KOPT-K1 (cell line): ENCODE measurements around the gene TARS2.

ENCODE experiments used
- H3K27ac ChIP-seq: fragments of 200-600 bp; sonication (generic); 2 replicates; pipeline ENCODE4 v1.5.1; 2016; ENCODE audit warnings: antibody characterized with exemption, mild to moderate bottlenecking, low read depth, low read length; ENCODE audit not compliant: poor library complexity, severe bottlenecking
- H3K36me3 ChIP-seq: fragments of 200-600 bp; sonication (generic); 2 replicates; pipeline ENCODE4 v1.5.1; 2017; ENCODE audit warnings: antibody characterized with exemption, mild to moderate bottlenecking, low read length, moderate library complexity; ENCODE audit not compliant: insufficient read depth
- H3K9me3 ChIP-seq: fragments of 200-600 bp; sonication (generic); 2 replicates; pipeline ENCODE4 v1.5.1; 2017; ENCODE audit warnings: antibody characterized with exemption, low read length, mild to moderate bottlenecking; ENCODE audit not compliant: insufficient read depth, poor library complexity, severe bottlenecking

TARS2 gene

DNA sequence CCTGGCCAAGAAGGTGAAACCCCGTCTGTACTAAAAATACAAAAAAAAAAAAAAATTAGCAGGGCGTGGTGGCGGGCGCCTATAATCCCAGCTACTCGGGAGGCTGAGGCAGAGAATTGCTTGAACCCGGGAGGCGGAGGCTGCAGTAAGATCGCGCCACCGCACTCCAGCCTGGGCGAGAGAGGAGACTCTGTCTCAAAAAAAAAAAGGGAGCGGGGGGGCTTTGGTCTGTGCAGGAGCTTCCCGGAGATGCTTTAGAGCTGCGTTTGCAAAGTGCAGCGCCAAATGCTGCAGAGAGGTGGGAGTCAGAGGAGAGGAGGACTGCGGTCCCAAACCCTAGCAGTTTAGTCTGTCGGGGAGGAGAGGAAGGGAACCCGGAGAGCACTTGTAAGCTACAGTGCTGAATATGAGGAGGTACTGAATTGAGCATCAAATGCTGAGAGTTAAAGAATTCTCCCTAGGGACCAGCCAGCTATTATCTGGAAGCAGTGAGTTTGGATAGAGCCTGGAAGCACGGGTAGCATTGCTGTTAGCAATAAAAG, 28.9 kb downstream of the TARS2 start:
- no peaks in the 10 kb centered on the region for H3K9me3 ChIP-seq
- no peak overlapping the region for H3K27ac ChIP-seq
- H3K36me3 ChIP-seq = no peaks in the 10 kb centered on the region

- Histone ChIP-seq H3K27ac (no peak overlapping the region), H3K9me3 (no peaks in the 10 kb centered on the region), H3K36me3 (no peaks in the 10 kb centered on the region)
Observed at GRCh38 chr1:150516616-150517015, 29.4 kb downstream of the TARS2 start.

DNA sequence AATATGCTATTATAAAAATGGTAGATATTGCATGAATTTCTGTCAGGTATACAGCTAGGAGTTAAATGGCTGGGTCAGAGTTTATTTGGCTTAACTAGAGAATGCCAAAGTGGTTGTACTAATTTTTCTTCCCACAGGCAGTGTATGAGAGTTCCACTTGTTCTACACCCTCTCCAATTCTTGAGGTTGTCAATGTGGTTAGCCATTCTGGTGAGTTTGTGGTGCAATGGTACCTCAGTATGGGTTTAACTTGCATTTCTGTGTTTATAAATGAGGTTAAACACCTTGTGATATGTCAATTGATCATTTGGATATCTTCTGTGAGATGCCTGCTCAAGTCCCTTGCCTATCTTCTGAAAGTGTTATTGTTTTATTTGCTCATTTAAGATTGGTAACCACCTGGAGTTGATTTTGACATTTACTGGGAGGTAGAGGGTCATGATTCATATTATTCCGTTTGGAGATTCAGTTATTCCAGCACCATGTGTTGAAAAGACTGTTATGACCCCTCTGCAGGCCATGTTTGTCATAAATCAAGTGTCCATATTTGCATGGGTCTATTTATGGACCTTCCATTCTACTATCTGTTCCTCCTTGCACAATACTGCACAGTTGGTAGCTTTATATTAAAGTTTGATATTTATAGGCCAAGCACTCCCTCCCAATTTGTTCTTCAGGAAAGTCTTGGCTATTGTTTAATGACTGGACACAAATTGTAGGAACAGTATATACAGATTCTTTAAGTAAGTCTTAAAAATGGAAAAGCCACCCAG, 34.2 kb downstream of the TARS2 start:
- no peaks in the 10 kb centered on the region for H3K36me3 ChIP-seq
- no peaks in the 10 kb centered on the region for H3K9me3 ChIP-seq
- H3K27ac ChIP-seq = no peak overlapping the region

DNA sequence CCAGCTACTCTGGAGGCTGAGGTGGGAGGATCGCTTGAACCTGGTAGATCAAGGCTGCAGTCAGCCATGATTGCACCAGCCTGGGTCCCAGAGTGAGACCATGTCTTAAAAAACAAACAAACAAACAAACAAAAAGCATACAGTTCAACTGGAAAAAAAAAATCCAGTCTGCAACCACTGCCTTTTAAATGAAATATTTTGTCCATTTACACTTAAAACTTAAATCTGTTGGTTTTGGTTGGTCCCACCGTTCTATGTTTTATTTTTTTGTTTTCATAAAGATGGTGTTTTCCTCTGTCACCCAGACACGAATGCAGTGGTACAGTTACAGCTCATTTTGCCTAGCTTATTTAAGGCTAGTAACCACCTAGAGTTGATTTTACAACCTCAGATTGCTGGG, 38.1 kb downstream of the TARS2 start:
- Histone ChIP-seq H3K27ac (no peak overlapping the region), H3K9me3 (no peaks in the 10 kb centered on the region), H3K36me3 (no peaks in the 10 kb centered on the region)

GRCh38 chr1:150528196-150528595, 41.0 kb downstream of the TARS2 start:
- Histone ChIP-seq H3K9me3 (no peaks in the 10 kb centered on the region), H3K27ac (no peak overlapping the region), H3K36me3 (no peaks in the 10 kb centered on the region)

- Histone ChIP-seq H3K9me3 (no peaks in the 10 kb centered on the region), H3K27ac (no peak overlapping the region), H3K36me3 (no peaks in the 10 kb centered on the region)
Observed at GRCh38 chr1:150529017-150529416, 41.8 kb downstream of the TARS2 start.

DNA sequence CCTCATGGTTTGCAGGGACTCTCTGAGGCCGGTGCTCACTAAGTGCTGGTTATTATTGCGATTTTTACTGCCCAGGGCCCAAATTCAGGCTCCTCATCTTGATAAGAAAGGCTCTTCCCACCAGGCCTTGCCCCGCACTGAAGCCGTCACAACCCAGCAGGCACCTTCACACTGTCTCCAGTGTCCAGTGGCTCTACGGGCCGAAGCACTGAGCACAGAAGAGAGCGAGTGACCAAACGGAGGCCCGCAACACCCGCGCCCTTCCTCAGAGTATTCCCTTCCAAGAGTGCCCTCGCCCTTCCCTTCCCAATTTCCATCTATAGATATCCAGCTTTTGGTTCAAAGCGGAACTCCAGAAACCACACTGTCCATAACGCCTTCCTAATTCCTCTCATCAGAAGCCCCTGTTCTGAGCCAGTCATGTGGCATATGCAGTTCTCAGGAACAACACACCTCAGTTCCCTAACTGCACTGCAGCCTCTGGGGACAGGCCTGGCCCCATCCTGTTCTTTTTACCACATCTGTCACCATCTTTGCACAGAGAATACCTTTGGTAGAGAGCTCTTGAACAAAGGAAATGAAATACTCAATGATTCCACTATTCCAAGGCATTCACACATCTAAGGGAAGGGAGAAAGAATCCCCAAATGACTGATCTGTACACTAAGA, 43.4 kb downstream of the TARS2 start:
- H3K27ac ChIP-seq = no peak overlapping the region
- H3K9me3 ChIP-seq = no peaks in the 10 kb centered on the region
- no peaks in the 10 kb centered on the region for H3K36me3 ChIP-seq

DNA sequence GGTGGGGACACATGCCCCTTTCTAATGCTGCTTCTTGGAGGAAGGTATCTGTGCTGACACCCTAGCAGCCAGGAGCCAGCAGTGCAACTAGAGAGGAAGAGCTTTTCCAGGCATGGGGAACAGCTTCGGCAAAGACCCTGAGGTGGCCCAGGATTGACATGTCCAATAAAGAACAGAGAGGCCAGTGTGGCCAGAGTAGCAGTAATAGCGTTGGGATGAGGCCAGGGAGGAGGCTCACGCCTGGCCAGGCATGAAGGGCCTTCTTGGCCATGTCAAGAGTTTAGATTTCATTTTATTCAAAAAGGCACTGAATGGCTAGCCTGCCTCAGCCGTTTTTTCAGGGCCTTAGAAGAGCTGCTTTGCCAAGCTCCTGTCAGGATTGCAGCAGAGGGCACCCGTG, 45.6 kb downstream of the TARS2 start:
- H3K27ac ChIP-seq = no peak overlapping the region
- H3K9me3 ChIP-seq = no peaks in the 10 kb centered on the region
- no peaks in the 10 kb centered on the region for H3K36me3 ChIP-seq

DNA sequence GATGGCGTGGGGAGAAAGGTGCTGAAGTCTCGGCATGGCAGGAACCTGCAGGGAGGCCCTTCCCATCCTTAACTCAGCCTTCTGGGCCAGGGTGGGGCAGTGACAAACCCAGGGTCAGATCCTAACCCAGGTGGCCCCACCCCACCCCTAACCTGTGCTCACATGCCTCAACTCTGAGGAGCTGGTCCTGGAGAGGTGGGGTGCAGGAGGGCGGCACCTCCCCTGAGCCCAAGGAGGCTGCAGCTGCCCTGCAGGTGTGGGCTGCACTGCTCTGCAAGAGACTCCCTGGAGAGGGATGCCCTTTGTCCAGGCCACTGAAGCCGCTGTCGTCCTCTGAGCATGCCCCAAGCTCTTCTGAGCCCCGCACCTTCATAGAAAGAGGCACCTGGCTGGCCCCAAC, 46.8 kb downstream of the TARS2 start:
- Histone ChIP-seq H3K36me3 (no peaks in the 10 kb centered on the region), H3K27ac (no peak overlapping the region), H3K9me3 (no peaks in the 10 kb centered on the region)

- no peaks in the 10 kb centered on the region for H3K36me3 ChIP-seq
- no peaks in the 10 kb centered on the region for H3K9me3 ChIP-seq
- no peak overlapping the region for H3K27ac ChIP-seq
Observed at GRCh38 chr1:150535511-150536287, 48.5 kb downstream of the TARS2 start.

DNA sequence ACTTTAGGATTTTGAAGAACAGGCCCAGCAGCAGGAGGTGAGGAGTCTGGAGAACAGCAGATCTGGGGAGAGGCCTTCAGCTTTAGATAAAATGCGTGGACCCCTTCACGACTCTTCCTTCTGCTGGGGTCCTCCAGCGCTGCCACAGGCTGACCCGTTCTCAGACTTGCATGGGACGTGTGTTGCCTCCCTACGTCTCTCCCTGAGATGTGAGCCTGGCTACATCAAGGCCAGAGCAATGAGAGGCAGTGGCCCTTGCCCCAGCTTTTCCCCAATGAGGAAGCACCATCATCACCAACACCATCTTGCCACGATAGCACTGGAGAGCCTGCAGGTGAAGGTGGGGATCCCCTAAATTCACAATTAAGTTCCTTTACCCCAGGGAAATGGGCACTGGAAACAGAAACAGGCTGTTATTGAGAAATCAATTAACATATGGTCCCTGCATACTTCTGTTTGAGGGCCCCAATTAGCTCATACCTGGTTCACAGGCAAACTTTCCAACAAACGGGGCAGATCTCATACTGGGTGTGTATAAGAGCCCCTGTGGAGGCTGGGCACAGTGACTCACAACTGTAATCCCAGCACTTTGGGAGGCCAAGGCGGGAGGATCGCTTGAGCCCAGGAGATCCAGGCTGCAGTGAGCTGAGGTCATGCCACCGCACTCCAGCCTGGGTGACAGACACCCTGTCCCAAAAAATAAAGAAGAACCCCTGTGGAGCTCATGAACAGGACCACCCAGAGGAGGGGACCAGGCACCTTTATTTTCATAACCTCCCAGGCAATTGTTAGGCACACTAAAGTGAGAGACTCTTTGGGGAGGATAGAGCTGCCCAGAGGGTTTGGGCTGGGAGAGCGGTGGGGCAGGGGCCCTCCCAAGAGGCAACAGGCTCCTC, 49.9 kb downstream of the TARS2 start:
- Histone ChIP-seq H3K27ac (no peak overlapping the region), H3K9me3 (no peaks in the 10 kb centered on the region), H3K36me3 (no peaks in the 10 kb centered on the region)

- Histone ChIP-seq H3K36me3 (no peaks in the 10 kb centered on the region), H3K27ac (no peak overlapping the region), H3K9me3 (no peaks in the 10 kb centered on the region)
Observed at GRCh38 chr1:150537732-150538684, 50.8 kb downstream of the TARS2 start.

- no peaks in the 10 kb centered on the region for H3K36me3 ChIP-seq
- no peak overlapping the region for H3K27ac ChIP-seq
- H3K9me3 ChIP-seq = no peaks in the 10 kb centered on the region
Observed at GRCh38 chr1:150543500-150544143, 56.4 kb downstream of the TARS2 start.
